NCI-H524 (cell line): ENCODE data around the gene MCAM.

Experiments
- DNase-seq, 2 experiments: peaks; one replicate each; lab custom pipeline; 2025; lab: John Stamatoyannopoulos, UW

Gene MCAM

GRCh38 chr11:119262668-119263351, 54.1 kb downstream of the MCAM start:
- DNase-seq = no peak

GRCh38 chr11:119258983-119259382, 57.9 kb downstream of the MCAM start:
- no peak for DNase-seq
